HEK293 (cell line): Measurements from ENCODE around the gene ZKSCAN4.

Experiments
- CTCF ChIP-seq: fragments of 450-650 bp; formaldehyde crosslinking; IDR thresholded peaks from 2 replicates; pipeline ENCODE4 v1.5.1; 2016; ENCODE audit warnings: missing biosample characterization, missing genetic modification characterization
- ZNF138 ChIP-seq: fragments of 450-650 bp; formaldehyde crosslinking; IDR thresholded peaks from 2 replicates; pipeline ENCODE4 v1.5.1; 2016; ENCODE audit warnings: missing biosample characterization, missing genetic modification characterization, borderline replicate concordance
- ZNF274 ChIP-seq, 2 experiments: fragments of 200-500 bp in 1 of 2; fragments of 450-650 bp in 1 of 2; sonication (Bioruptor generic) in 1 of 2; formaldehyde crosslinking in 1 of 2; IDR thresholded peaks; 2 replicates each; pipeline versions ENCODE4 v1.5.1 to v1.6.1; 2014 to 2016; ENCODE audit warnings: borderline replicate concordance in 1 of 2, inconsistent platforms in 1 of 2, low read length in 1 of 2, missing biosample characterization in 1 of 2, missing genetic modification characterization in 1 of 2
- ZNF280D ChIP-seq: fragments of 450-650 bp; formaldehyde crosslinking; IDR thresholded peaks from 2 replicates; pipeline ENCODE4 v1.5.1; 2016; ENCODE audit warnings: missing biosample characterization, missing genetic modification characterization
- ZNF416 ChIP-seq: fragments of 450-650 bp; formaldehyde crosslinking; IDR thresholded peaks from 2 replicates; pipeline ENCODE4 v1.5.1; 2016; ENCODE audit warnings: missing biosample characterization, missing genetic modification characterization
- ZNF423 ChIP-seq: fragments of 450-650 bp; formaldehyde crosslinking; IDR thresholded peaks from 2 replicates; pipeline ENCODE4 v1.5.1; 2016; ENCODE audit warnings: missing biosample characterization, missing genetic modification characterization
- ZNF530 ChIP-seq: fragments of 450-650 bp; formaldehyde crosslinking; IDR thresholded peaks from 2 replicates; pipeline ENCODE4 v1.5.1; 2016; ENCODE audit warnings: low read depth, missing biosample characterization, missing genetic modification characterization
- ZNF624 ChIP-seq: fragments of 450-650 bp; formaldehyde crosslinking; IDR thresholded peaks from 2 replicates; pipeline ENCODE4 v1.5.1; 2017; ENCODE audit warnings: missing biosample characterization, missing genetic modification characterization
- TF ChIP-seq, protein P1 (sequence below): fragments of 450-650 bp; formaldehyde crosslinking; IDR thresholded peaks from 2 replicates; pipeline ENCODE4 v1.5.1; 2016; ENCODE audit warnings: missing biosample characterization, missing genetic modification characterization

GRCh38 chr6:28239636-28240035 lies 12.4 kb downstream of the ZKSCAN4 start:
- TF ChIP-seq ZNF416 (tag by site-specific recombination) (no peak), CTCF (tag by site-specific recombination) (no peak), ZNF280D (tag by site-specific recombination) (no peak), ZNF423 (tag by site-specific recombination) (no peak), ZNF274 (IDR thresholded peaks at IDR 0.05; ENCODE audit: low read length) (no peak), ZNF274 (tag by site-specific recombination; IDR thresholded peaks at IDR 0.05; ENCODE audit: borderline replicate concordance) (no peak), ZNF138 (tag by site-specific recombination) (no peak), ZNF530 (no peak), ZNF624 (tag by site-specific recombination) (no peak)
- TF ChIP-seq, protein P1, sequence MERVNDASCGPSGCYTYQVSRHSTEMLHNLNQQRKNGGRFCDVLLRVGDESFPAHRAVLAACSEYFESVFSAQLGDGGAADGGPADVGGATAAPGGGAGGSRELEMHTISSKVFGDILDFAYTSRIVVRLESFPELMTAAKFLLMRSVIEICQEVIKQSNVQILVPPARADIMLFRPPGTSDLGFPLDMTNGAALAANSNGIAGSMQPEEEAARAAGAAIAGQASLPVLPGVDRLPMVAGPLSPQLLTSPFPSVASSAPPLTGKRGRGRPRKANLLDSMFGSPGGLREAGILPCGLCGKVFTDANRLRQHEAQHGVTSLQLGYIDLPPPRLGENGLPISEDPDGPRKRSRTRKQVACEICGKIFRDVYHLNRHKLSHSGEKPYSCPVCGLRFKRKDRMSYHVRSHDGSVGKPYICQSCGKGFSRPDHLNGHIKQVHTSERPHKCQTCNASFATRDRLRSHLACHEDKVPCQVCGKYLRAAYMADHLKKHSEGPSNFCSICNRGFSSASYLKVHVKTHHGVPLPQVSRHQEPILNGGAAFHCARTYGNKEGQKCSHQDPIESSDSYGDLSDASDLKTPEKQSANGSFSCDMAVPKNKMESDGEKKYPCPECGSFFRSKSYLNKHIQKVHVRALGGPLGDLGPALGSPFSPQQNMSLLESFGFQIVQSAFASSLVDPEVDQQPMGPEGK (tag by site-specific recombination), result no peak
